GM12801 (cell line): ENCODE data around the gene PLXDC2.

Experiments
- CTCF ChIP-seq: IDR thresholded peaks from one replicate; pipeline ENCODE4 v1.5.1; 2011; ENCODE audit warnings: control low read depth; ENCODE audit not compliant: insufficient read length; ENCODE audit errors: extremely low read depth

PLXDC2 gene

DNA sequence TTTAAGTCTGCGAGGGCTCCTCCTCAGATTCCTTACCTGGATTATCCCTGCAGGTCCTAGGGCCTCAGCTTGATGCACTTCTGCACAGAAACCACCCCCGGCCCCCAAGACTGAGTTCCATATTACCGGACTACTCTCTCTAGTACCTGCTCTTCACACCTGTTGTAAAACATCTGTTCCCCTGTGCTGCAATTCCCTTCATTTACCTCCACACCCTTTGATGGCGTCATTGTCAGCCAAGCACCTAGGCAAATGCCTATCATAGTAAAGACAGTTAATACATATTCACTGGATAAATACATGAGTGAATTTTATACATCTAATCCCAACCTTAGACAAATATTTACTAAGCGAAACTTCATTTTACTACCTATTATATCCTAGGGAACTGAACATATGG is 275.5 kb downstream of the PLXDC2 start:
- TF ChIP-seq CTCF = no peak

GRCh38 chr10:20093600-20093999 is 277.4 kb downstream of the PLXDC2 start:
- TF ChIP-seq CTCF = no peak

DNA sequence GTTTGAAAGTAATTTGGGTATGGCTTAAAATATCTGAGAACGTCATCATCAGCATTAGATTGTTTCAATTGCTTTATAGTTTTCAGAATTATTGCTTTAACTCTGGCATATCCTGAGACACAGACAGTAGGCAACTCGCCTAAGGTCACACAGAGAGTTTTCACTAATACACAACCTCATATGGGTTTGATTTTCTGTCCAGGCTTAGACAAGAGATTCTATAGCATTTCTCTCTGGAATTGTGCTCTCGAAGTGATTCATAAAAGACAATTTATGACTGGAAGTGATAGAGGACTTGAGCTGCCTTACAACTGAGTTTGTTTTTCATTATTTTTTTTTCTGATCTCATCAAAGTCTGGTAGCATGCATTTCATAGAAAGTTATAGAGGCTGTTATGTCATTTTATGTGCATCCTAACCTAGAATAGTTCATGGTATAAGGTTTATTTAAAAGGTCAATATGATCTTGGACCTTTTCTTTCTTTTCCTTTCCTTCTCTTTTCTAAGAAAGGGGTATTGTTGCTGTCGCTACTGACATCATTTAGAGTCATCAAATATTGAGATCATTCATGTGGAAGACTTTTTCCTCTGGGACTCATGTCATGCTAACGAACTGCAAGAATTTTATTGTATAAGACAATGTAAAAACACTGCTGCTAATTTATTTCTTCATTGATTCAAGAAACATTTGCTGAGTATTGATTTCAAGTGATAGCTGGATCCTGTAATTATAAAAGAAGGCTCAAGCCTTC is 278.2 kb downstream of the PLXDC2 start:
- no peak for TF ChIP-seq CTCF

- TF ChIP-seq CTCF = no peak
Measured at GRCh38 chr10:20100171-20100570, 283.9 kb downstream of the PLXDC2 start.

- no peak for TF ChIP-seq CTCF
Measured at GRCh38 chr10:20105236-20105635, 289.0 kb downstream of the PLXDC2 start.

DNA sequence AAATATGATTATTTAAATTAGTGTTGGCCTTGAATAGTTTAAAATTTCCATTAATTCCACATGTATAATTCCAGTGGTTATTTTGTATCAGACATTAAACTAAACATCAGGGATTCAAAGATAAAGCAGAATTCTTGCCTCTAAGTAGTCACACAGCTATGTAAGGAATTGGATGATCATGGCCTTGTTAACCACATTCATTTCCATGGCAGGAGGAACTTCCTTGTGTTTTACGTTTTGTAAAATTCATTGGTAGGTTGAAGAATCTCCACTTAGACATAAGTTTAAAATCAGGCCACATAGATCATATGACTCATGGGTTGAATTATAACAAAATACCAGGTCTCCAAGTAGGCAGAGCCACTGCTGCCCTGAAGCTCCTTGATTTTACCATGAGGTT is 289.7 kb downstream of the PLXDC2 start:
- TF ChIP-seq CTCF = no peak

- TF ChIP-seq CTCF = no peak
Measured at GRCh38 chr10:20108021-20108420, 291.8 kb downstream of the PLXDC2 start.
